ENCODE data around the gene NDUFA8.

The NDUFA8 gene

GRCh38 chr9:122125509-122126330 is 33.9 kb downstream of the NDUFA8 start:
- Histone ChIP-seq H3K4me3 (ENCODE audit: low read depth in 1 of 2, low read length in 2 of 2) (peak overlapping the region; percentile 39 to 59), H3K36me3 (ENCODE audit: control insufficient read depth in 1 of 2, insufficient read depth in 2 of 2, low read length in 2 of 2) (no peaks in the 10 kb centered on the region), H3K27ac (ENCODE audit: low read length) (no peak overlapping the region), H3K9me3 (ENCODE audit: control insufficient read depth in 1 of 2, low read length in 2 of 2) (no peaks in the 10 kb centered on the region), H3K27me3 (ENCODE audit: low read depth, low read length) (peaks cover 12% of the 10 kb centered on the region), H3K4me1 (ENCODE audit: control insufficient read depth in 1 of 2, insufficient read depth in 2 of 2, low read length in 2 of 2) (peaks cover 6 to 21% of the 10 kb centered on the region in 2 donors)

DNA sequence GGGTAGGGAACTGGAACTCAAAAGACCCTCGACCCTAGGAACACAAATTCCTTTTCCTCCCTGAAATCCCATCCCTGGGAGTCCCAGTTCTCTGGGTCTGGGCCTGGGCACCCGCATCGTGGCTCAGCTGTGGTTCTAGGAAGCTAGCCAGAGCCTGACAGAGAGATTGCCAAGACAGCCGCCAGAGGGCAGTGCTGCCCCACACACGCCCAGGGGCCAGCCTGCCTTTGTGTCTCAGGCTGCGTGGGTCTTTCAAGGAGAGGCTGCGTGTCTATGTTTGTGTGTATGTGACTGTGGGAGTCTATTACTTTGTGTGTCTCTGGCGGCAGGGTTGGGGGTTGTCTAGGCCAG is 34.4 kb downstream of the NDUFA8 start:
- Histone ChIP-seq H3K27me3 (ENCODE audit: low read depth, low read length) (peaks cover 12% of the 10 kb centered on the region), H3K27ac (ENCODE audit: low read length) (no peak overlapping the region), H3K4me1 (ENCODE audit: control insufficient read depth in 1 of 2, insufficient read depth in 2 of 2, low read length in 2 of 2) (peaks cover 6 to 21% of the 10 kb centered on the region in 2 donors), H3K36me3 (ENCODE audit: control insufficient read depth in 1 of 2, insufficient read depth in 2 of 2, low read length in 2 of 2) (no peaks in the 10 kb centered on the region), H3K9me3 (ENCODE audit: control insufficient read depth in 1 of 2, low read length in 2 of 2) (no peaks in the 10 kb centered on the region), H3K4me3 (ENCODE audit: low read depth in 1 of 2, low read length in 2 of 2) (no peak overlapping the region)

DNA sequence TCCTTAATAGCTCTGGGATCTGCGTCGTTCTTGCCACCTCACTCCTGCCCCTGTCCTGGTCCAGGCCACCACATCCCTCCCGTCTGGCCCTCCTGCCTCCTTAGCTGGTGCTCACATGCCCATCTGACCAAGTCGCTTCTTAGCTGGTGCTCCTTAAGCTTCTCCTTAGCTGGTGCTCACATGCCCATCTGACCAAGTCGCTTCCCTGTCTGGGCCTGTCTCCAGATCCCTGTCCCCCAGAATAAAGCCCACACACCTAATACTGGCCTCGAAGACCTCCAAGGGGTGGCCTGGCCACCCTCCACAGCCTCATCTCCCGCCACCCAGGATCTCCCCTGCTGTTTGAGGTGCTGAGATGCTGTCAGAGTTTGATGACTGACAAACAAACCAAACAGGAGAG is 35.1 kb downstream of the NDUFA8 start:
- no peaks in the 10 kb centered on the region for H3K36me3 ChIP-seq (ENCODE audit: control insufficient read depth in 1 of 2, insufficient read depth in 2 of 2, low read length in 2 of 2)
- H3K27ac ChIP-seq (ENCODE audit: low read length), result no peak overlapping the region
- no peaks in the 10 kb centered on the region for H3K9me3 ChIP-seq (ENCODE audit: control insufficient read depth in 1 of 2, low read length in 2 of 2)
- peaks cover 12% of the 10 kb centered on the region for H3K27me3 ChIP-seq (ENCODE audit: low read depth, low read length)
- H3K4me3 ChIP-seq (ENCODE audit: low read depth in 1 of 2, low read length in 2 of 2), result no peak overlapping the region
- H3K4me1 ChIP-seq (ENCODE audit: control insufficient read depth in 1 of 2, insufficient read depth in 2 of 2, low read length in 2 of 2), result peaks cover 6 to 21% of the 10 kb centered on the region in 2 donors

GRCh38 chr9:122124048-122124447 is 35.5 kb downstream of the NDUFA8 start:
- peaks cover 12% of the 10 kb centered on the region for H3K27me3 ChIP-seq (ENCODE audit: low read depth, low read length)
- H3K9me3 ChIP-seq (ENCODE audit: control insufficient read depth in 1 of 2, low read length in 2 of 2), result no peaks in the 10 kb centered on the region
- no peak overlapping the region for H3K27ac ChIP-seq (ENCODE audit: low read length)
- H3K4me1 ChIP-seq (ENCODE audit: control insufficient read depth in 1 of 2, insufficient read depth in 2 of 2, low read length in 2 of 2), result peaks cover 6 to 21% of the 10 kb centered on the region in 2 donors
- no peaks in the 10 kb centered on the region for H3K36me3 ChIP-seq (ENCODE audit: control insufficient read depth in 1 of 2, insufficient read depth in 2 of 2, low read length in 2 of 2)
- H3K4me3 ChIP-seq (ENCODE audit: low read depth in 1 of 2, low read length in 2 of 2), result no peak overlapping the region

GRCh38 chr9:122122903-122123632 is 36.5 kb downstream of the NDUFA8 start:
- Histone ChIP-seq H3K9me3 (ENCODE audit: control insufficient read depth in 1 of 2, low read length in 2 of 2) (no peaks in the 10 kb centered on the region), H3K27me3 (ENCODE audit: low read depth, low read length) (peaks cover 12% of the 10 kb centered on the region), H3K27ac (ENCODE audit: low read length) (no peak overlapping the region), H3K36me3 (ENCODE audit: control insufficient read depth in 1 of 2, insufficient read depth in 2 of 2, low read length in 2 of 2) (no peaks in the 10 kb centered on the region), H3K4me3 (ENCODE audit: low read depth in 1 of 2, low read length in 2 of 2) (no peak overlapping the region), H3K4me1 (ENCODE audit: control insufficient read depth in 1 of 2, insufficient read depth in 2 of 2, low read length in 2 of 2) (peaks cover 6 to 21% of the 10 kb centered on the region in 2 donors)

- no peaks in the 10 kb centered on the region for H3K9me3 ChIP-seq (ENCODE audit: control insufficient read depth in 1 of 2, low read length in 2 of 2)
- no peak overlapping the region for H3K4me3 ChIP-seq (ENCODE audit: low read depth in 1 of 2, low read length in 2 of 2)
- H3K36me3 ChIP-seq (ENCODE audit: control insufficient read depth in 1 of 2, insufficient read depth in 2 of 2, low read length in 2 of 2), result no peaks in the 10 kb centered on the region
- no peak overlapping the region for H3K27ac ChIP-seq (ENCODE audit: low read length)
- peaks cover 12% of the 10 kb centered on the region for H3K27me3 ChIP-seq (ENCODE audit: low read depth, low read length)
- H3K4me1 ChIP-seq (ENCODE audit: control insufficient read depth in 1 of 2, insufficient read depth in 2 of 2, low read length in 2 of 2), result peaks cover 6 to 21% of the 10 kb centered on the region in 2 donors
Observed at GRCh38 chr9:122122468-122122867, 37.1 kb downstream of the NDUFA8 start.

DNA sequence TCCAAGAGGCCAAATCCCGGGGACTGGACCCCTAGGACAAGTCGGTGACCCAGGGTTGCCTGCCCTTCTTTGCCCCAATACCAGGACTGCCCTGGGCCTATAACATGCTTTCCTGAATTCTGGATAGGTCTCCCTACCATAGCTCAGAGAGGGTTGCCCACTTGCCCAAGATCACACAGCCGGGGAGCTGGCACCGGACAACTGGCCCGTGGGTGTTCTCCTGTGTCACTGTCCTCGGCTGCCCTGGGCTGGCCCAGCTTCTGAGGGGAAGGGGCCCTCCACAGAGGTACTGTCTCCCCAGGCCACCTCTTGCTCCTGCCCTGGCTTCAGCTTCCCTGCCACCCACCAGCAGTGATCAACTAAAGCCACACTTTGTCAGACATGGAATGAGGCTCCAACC is 37.6 kb downstream of the NDUFA8 start:
- Histone ChIP-seq H3K4me1 (ENCODE audit: control insufficient read depth in 1 of 2, insufficient read depth in 2 of 2, low read length in 2 of 2) (peaks cover 6 to 19% of the 10 kb centered on the region in 2 donors), H3K36me3 (ENCODE audit: control insufficient read depth in 1 of 2, insufficient read depth in 2 of 2, low read length in 2 of 2) (no peaks in the 10 kb centered on the region), H3K27me3 (ENCODE audit: low read depth, low read length) (peaks cover 12% of the 10 kb centered on the region), H3K4me3 (ENCODE audit: low read depth in 1 of 2, low read length in 2 of 2) (no peak overlapping the region), H3K9me3 (ENCODE audit: control insufficient read depth in 1 of 2, low read length in 2 of 2) (no peaks in the 10 kb centered on the region), H3K27ac (ENCODE audit: low read length) (no peak overlapping the region)

GRCh38 chr9:122121391-122121790 is 38.2 kb downstream of the NDUFA8 start:
- H3K4me1 ChIP-seq (ENCODE audit: control insufficient read depth in 1 of 2, insufficient read depth in 2 of 2, low read length in 2 of 2), result peaks cover 6 to 14% of the 10 kb centered on the region in 2 donors
- no peak overlapping the region for H3K27ac ChIP-seq (ENCODE audit: low read length)
- H3K36me3 ChIP-seq (ENCODE audit: control insufficient read depth in 1 of 2, insufficient read depth in 2 of 2, low read length in 2 of 2), result no peaks in the 10 kb centered on the region
- H3K27me3 ChIP-seq (ENCODE audit: low read depth, low read length), result peaks cover 11% of the 10 kb centered on the region
- H3K9me3 ChIP-seq (ENCODE audit: control insufficient read depth in 1 of 2, low read length in 2 of 2), result no peaks in the 10 kb centered on the region
- no peak overlapping the region for H3K4me3 ChIP-seq (ENCODE audit: low read depth in 1 of 2, low read length in 2 of 2)

DNA sequence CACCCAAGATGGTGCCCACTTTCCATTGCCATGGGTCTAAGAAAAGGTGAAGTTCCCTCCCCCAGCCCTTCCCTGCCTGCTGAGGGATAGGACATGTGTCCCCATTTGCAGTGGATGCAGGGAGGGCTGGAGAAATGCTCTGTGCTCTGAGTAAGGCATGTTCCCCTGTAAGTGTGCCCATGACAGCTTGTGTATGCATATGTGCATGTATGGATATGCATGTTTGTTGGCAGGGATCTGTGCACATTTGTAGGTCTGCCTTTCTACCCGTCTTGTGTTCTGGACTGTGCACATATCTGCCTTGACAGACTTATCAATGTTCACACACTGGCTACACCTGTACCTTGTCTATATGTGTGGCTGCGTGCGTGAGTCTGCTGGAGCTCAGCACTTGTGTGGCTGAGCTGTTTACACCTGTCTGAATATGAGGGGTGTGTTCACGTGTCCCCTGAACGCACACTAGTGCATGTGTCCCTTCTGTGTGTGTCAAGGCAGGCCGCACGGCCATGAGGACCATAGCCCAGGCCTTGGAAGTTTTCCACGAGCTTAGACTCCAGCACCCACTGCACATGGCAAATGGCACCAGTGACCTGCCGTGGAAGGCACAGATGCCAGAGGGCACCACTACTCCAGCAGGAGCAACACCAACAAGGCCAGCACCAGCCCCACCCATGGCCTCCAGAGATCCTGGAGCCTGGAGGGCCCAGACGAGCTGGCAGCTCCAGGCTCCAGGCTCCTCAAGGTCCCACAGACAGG is 39.1 kb downstream of the NDUFA8 start:
- Histone ChIP-seq H3K4me1 (ENCODE audit: control insufficient read depth in 1 of 2, insufficient read depth in 2 of 2, low read length in 2 of 2) (peaks cover 2 to 5% of the 10 kb centered on the region in 2 donors), H3K9me3 (ENCODE audit: control insufficient read depth in 1 of 2, low read length in 2 of 2) (no peaks in the 10 kb centered on the region), H3K36me3 (ENCODE audit: control insufficient read depth in 1 of 2, insufficient read depth in 2 of 2, low read length in 2 of 2) (no peaks in the 10 kb centered on the region), H3K4me3 (ENCODE audit: low read depth in 1 of 2, low read length in 2 of 2) (no peak overlapping the region), H3K27ac (ENCODE audit: low read length) (no peak overlapping the region), H3K27me3 (ENCODE audit: low read depth, low read length) (peaks cover 3% of the 10 kb centered on the region)

DNA sequence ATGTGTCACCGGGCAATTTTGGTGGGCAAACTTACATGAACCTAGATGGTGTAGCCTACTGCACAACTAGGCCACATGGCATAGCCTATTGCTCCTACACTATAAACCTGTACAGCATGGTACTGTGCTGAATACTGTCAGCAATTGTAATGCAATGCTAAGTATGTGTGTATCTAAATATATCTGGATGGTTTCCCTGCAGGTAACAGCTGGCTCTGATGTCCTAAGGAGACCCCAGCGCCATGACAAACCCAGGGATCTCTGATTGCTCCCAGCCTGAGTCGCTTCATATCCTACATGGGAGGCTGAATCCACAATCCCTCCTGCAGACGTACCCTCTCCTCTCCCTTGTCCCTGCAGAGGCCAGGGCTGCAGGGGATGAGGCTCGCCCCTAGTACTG is 39.9 kb downstream of the NDUFA8 start:
- Histone ChIP-seq H3K27me3 (ENCODE audit: low read depth, low read length) (no peaks in the 10 kb centered on the region), H3K27ac (ENCODE audit: low read length) (no peak overlapping the region), H3K4me1 (ENCODE audit: control insufficient read depth in 1 of 2, insufficient read depth in 2 of 2, low read length in 2 of 2) (no peaks in the 10 kb centered on the region), H3K4me3 (ENCODE audit: low read depth in 1 of 2, low read length in 2 of 2) (no peak overlapping the region), H3K36me3 (ENCODE audit: control insufficient read depth in 1 of 2, insufficient read depth in 2 of 2, low read length in 2 of 2) (no peaks in the 10 kb centered on the region), H3K9me3 (ENCODE audit: control insufficient read depth in 1 of 2, low read length in 2 of 2) (no peaks in the 10 kb centered on the region)

- Histone ChIP-seq H3K36me3 (ENCODE audit: control insufficient read depth in 1 of 2, insufficient read depth in 2 of 2, low read length in 2 of 2) (no peaks in the 10 kb centered on the region), H3K27me3 (ENCODE audit: low read depth, low read length) (no peaks in the 10 kb centered on the region), H3K9me3 (ENCODE audit: control insufficient read depth in 1 of 2, low read length in 2 of 2) (no peaks in the 10 kb centered on the region), H3K27ac (ENCODE audit: low read length) (no peak overlapping the region), H3K4me1 (ENCODE audit: control insufficient read depth in 1 of 2, insufficient read depth in 2 of 2, low read length in 2 of 2) (no peaks in the 10 kb centered on the region), H3K4me3 (ENCODE audit: low read depth in 1 of 2, low read length in 2 of 2) (no peak overlapping the region)
Observed at GRCh38 chr9:122119166-122119521, 40.4 kb downstream of the NDUFA8 start.
